Measurements from ENCODE around the gene RALGDS. TPM values are rescaled to one million over a fixed set of nuclear protein-coding genes. Genes with fewer than 3 reads are reported as not detected.
A peak's percentile ranks its signal among the peaks of the same experiment; 100 is the strongest.

RALGDS gene
- total RNA-seq, 6 experiments from 2014 or later = 12.1 to 15.8 (median 14.8) TPM

- H3K9me3 Mint-ChIP-seq = no peaks in the 10 kb centered on the region
- peaks cover 37% of the 10 kb centered on the region for H3K4me1 Mint-ChIP-seq (ENCODE audit: low read depth)
- TF ChIP-seq CTCF (IDR thresholded peaks at IDR 0.05) = no peak
- H3K4me3 Mint-ChIP-seq = no peak overlapping the region
- DNase-seq = no peak
- no peaks in the 10 kb centered on the region for H3K36me3 Mint-ChIP-seq (ENCODE audit: low read depth)
- peaks cover 4% of the 10 kb centered on the region; the same call in 1 of the 2 replicates for H3K27me3 Mint-ChIP-seq (ENCODE audit: insufficient read depth)
- H3K27ac Mint-ChIP-seq = no peak overlapping the region
These were observed 9.7 kb upstream of the RALGDS start for GRCh38 chr9:133130685-133131244.

GRCh38 chr9:133129001-133129795 lies 8.2 kb upstream of the RALGDS start:
- Mint-ChIP-seq H3K27ac (no peak overlapping the region), H3K4me3 (no peak overlapping the region), H3K36me3 (ENCODE audit: low read depth) (no peaks in the 10 kb centered on the region), H3K9me3 (no peaks in the 10 kb centered on the region), H3K4me1 (ENCODE audit: low read depth) (peaks cover 25% of the 10 kb centered on the region), H3K27me3 (ENCODE audit: insufficient read depth) (peaks cover 4% of the 10 kb centered on the region)
- TF ChIP-seq CTCF (IDR thresholded peaks at IDR 0.05) = no peak
- DNase-seq = no peak

GRCh38 chr9:133128152-133128551 lies 7.1 kb upstream of the RALGDS start:
- H3K9me3 Mint-ChIP-seq = no peaks in the 10 kb centered on the region
- no peak overlapping the region for H3K4me3 Mint-ChIP-seq
- no peak for DNase-seq
- H3K36me3 Mint-ChIP-seq (ENCODE audit: low read depth) = no peaks in the 10 kb centered on the region
- H3K27me3 Mint-ChIP-seq (ENCODE audit: insufficient read depth) = peaks cover 4% of the 10 kb centered on the region
- H3K4me1 Mint-ChIP-seq (ENCODE audit: low read depth) = peaks cover 26% of the 10 kb centered on the region
- H3K27ac Mint-ChIP-seq = no peak overlapping the region
- no peak for TF ChIP-seq CTCF (IDR thresholded peaks at IDR 0.05)

- no peak for DNase-seq
- Mint-ChIP-seq H3K36me3 (ENCODE audit: low read depth) (no peaks in the 10 kb centered on the region), H3K27me3 (ENCODE audit: insufficient read depth) (peaks cover 4% of the 10 kb centered on the region), H3K27ac (no peak overlapping the region), H3K9me3 (no peaks in the 10 kb centered on the region), H3K4me3 (no peak overlapping the region), H3K4me1 (ENCODE audit: low read depth) (peaks cover 32% of the 10 kb centered on the region)
- TF ChIP-seq CTCF (IDR thresholded peaks at IDR 0.05) = no peak
These were observed 6.4 kb upstream of the RALGDS start for GRCh38 chr9:133127340-133127981.

- Mint-ChIP-seq H3K9me3 (no peaks in the 10 kb centered on the region), H3K4me1 (ENCODE audit: low read depth) (peaks cover 32% of the 10 kb centered on the region), H3K36me3 (ENCODE audit: low read depth) (no peaks in the 10 kb centered on the region), H3K27ac (peak overlapping the region; percentile 42; the same call in 1 of the 2 replicates), H3K27me3 (ENCODE audit: insufficient read depth) (peaks cover 4% of the 10 kb centered on the region), H3K4me3 (peak overlapping the region; percentile 37; the same call in 1 of the 2 replicates)
- no peak for DNase-seq
- TF ChIP-seq CTCF (IDR thresholded peaks at IDR 0.05) = no peak
These were observed 5.8 kb upstream of the RALGDS start for GRCh38 chr9:133126697-133127339.
